HepG2 (cell line): ENCODE data around the gene DHRS11. TPM values are rescaled to one million over a fixed set of nuclear protein-coding genes. Genes with fewer than 3 reads are reported as not detected.
A peak's percentile ranks its signal among the peaks of the same experiment; 100 is the strongest.

Source experiments
- AHR ChIP-seq: IDR thresholded peaks from 2 replicates; pipeline ENCODE4 v1.6.1; 2018; ENCODE audit warnings: missing genetic modification reagents, missing compliant biosample characterization
- HMG20A ChIP-seq: IDR thresholded peaks from 2 replicates; pipeline ENCODE4 v1.6.1; 2016; ENCODE audit warnings: borderline replicate concordance
- HOXD1 ChIP-seq: sonication (generic); formaldehyde crosslinking; IDR thresholded peaks from 2 replicates; pipeline ENCODE4 v1.5.0; 2020; ENCODE audit warnings: missing genetic modification reagents
- IRX3 ChIP-seq: sonication (generic); formaldehyde crosslinking; IDR thresholded peaks from 2 replicates; pipeline ENCODE4 v1.8.1; 2023; ENCODE audit warnings: mild to moderate bottlenecking, low read depth, missing genetic modification reagents, borderline replicate concordance
- MAFK ChIP-seq, 2 experiments: IDR thresholded peaks in 1 of 2; conservative IDR thresholded peaks in 1 of 2; 2 replicates each; pipeline ENCODE4 v1.6.1; 2011; ENCODE audit warnings: improper control_type of control experiment in 2 of 2, low read length in 2 of 2
- MEIS2 ChIP-seq: sonication (generic); formaldehyde crosslinking; IDR thresholded peaks from 2 replicates; pipeline ENCODE4 v1.9.0; 2021; ENCODE audit warnings: mild to moderate bottlenecking, missing genetic modification reagents
- MTF2 ChIP-seq: sonication (generic); formaldehyde crosslinking; IDR thresholded peaks from 2 replicates; pipeline ENCODE4 v1.5.0; 2020; ENCODE audit warnings: missing genetic modification reagents, borderline replicate concordance
- NFKB2 ChIP-seq: sonication (generic); formaldehyde crosslinking; IDR thresholded peaks from 2 replicates; pipeline ENCODE4 v1.4.0; 2020; ENCODE audit warnings: missing genetic modification reagents, borderline replicate concordance
- NR2C2 ChIP-seq: sonication (generic); formaldehyde crosslinking; IDR thresholded peaks from 2 replicates; pipeline ENCODE4 v1.4.0; 2020; ENCODE audit warnings: missing genetic modification reagents, mild to moderate bottlenecking, moderate library complexity, borderline replicate concordance
- PCBP1 ChIP-seq: fragments of 200-400 bp; formaldehyde crosslinking; IDR thresholded peaks from 2 replicates; pipeline ENCODE4 v1.6.1; 2017; ENCODE audit warnings: mild to moderate bottlenecking, low read depth, low read length, borderline replicate concordance
- PHF8 ChIP-seq: sonication (generic); formaldehyde crosslinking; IDR thresholded peaks from 2 replicates; pipeline ENCODE4 v1.5.0; 2020; ENCODE audit warnings: missing genetic modification reagents
- REL ChIP-seq: sonication (generic); formaldehyde crosslinking; conservative IDR thresholded peaks from 2 replicates; pipeline ENCODE4 v1.8.0; 2022; ENCODE audit warnings: mild to moderate bottlenecking, missing genetic modification reagents, moderate library complexity
- RFX1 ChIP-seq: fragments of 450-650 bp; IDR thresholded peaks from 2 replicates; pipeline ENCODE4 v1.6.1; 2017
- SMYD3 ChIP-seq: sonication (generic); formaldehyde crosslinking; IDR thresholded peaks from 2 replicates; pipeline ENCODE4 v1.8.1; 2023; ENCODE audit warnings: mild to moderate bottlenecking, missing genetic modification reagents
- U2AF2 ChIP-seq: fragments of 200-400 bp; formaldehyde crosslinking; IDR thresholded peaks from 2 replicates; pipeline ENCODE4 v1.6.1; 2017; ENCODE audit warnings: low read depth, mild to moderate bottlenecking, low read length
- ZNF251 ChIP-seq: sonication (generic); formaldehyde crosslinking; IDR thresholded peaks from 2 replicates; pipeline ENCODE4 v1.9.0; 2021; ENCODE audit warnings: mild to moderate bottlenecking, missing genetic modification reagents
- ZNF343 ChIP-seq: sonication (generic); formaldehyde crosslinking; IDR thresholded peaks from 2 replicates; pipeline ENCODE4 v1.4.0; 2020; ENCODE audit warnings: mild to moderate bottlenecking, missing genetic modification reagents
- ZNF484 ChIP-seq: sonication (generic); formaldehyde crosslinking; IDR thresholded peaks from 2 replicates; pipeline ENCODE4 v1.5.1; 2020; ENCODE audit warnings: mild to moderate bottlenecking, low read depth, missing genetic modification reagents, borderline replicate concordance
- ZNF501 ChIP-seq: sonication (generic); formaldehyde crosslinking; IDR thresholded peaks from 2 replicates; pipeline ENCODE4 v1.5.1; 2020; ENCODE audit warnings: mild to moderate bottlenecking, moderate library complexity, missing genetic modification reagents
- ZNF564 ChIP-seq: sonication (generic); formaldehyde crosslinking; IDR thresholded peaks from 2 replicates; pipeline ENCODE4 v1.8.1; 2023; ENCODE audit warnings: mild to moderate bottlenecking, missing genetic modification reagents
- ZNF672 ChIP-seq: sonication (generic); formaldehyde crosslinking; IDR thresholded peaks from 2 replicates; pipeline ENCODE4 v1.8.1; 2022; ENCODE audit warnings: missing genetic modification reagents
- polyA plus RNA-seq, 8 experiments: library from polyadenylated mRNA; depleted of rRNA in 3 of 8; stranded (reverse) in 7 of 8; unstranded in 1 of 8; fragments of >200 nt; fragmentation: Illumina TruSeq in 4 of 8; extraction: Trizol in 4 of 8; gene quantifications; 2 replicates each; pipeline versions ENCODE4 v1.2.1 to v1.2.3, GENCODE V29; 2011 to 2016; ENCODE audit warnings: low read depth in 4 of 8, missing spikeins in 1 of 8, mixed read lengths in 1 of 8; ENCODE audit not compliant: insufficient read depth in 1 of 8
- total RNA-seq, 5 experiments: library from RNA; depleted of rRNA; stranded (reverse); fragments of >200 nt; fragmentation: Illumina TruSeq; extraction: Trizol; gene quantifications; 2 replicates each; pipeline ENCODE4 v1.2.3, GENCODE V29; 2016; ENCODE audit warnings: low read depth in 1 of 5
- TF ChIP-seq, protein P1 (sequence below): sonication (generic); formaldehyde crosslinking; IDR thresholded peaks from 2 replicates; pipeline ENCODE4 v1.5.0; 2020; ENCODE audit warnings: missing genetic modification reagents
- TF ChIP-seq, protein P2 (sequence below), 2 experiments: fragments of 450-650 bp in 1 of 2; sonication (generic) in 1 of 2; formaldehyde crosslinking; IDR thresholded peaks; 2 replicates each; pipeline versions ENCODE4 v1.5.0 to v1.8.0; 2020 to 2022; ENCODE audit warnings: mild to moderate bottlenecking in 1 of 2, missing genetic modification reagents in 1 of 2
- TF ChIP-seq, protein P3 (sequence below): sonication (generic); formaldehyde crosslinking; IDR thresholded peaks from 2 replicates; pipeline ENCODE4 v1.5.0; 2020; ENCODE audit warnings: mild to moderate bottlenecking, missing genetic modification reagents, moderate library complexity
- TF ChIP-seq, protein P4 (sequence below): sonication (generic); formaldehyde crosslinking; IDR thresholded peaks from 2 replicates; pipeline ENCODE4 v1.4.0; 2020; ENCODE audit warnings: missing genetic modification reagents

The DHRS11 gene
- total and polyA plus RNA-seq, 2 of the 13 experiments (the other 11 are each of a cell fraction or from before 2014, with no cell fraction given), result 28.4 to 41.9 TPM

DNA sequence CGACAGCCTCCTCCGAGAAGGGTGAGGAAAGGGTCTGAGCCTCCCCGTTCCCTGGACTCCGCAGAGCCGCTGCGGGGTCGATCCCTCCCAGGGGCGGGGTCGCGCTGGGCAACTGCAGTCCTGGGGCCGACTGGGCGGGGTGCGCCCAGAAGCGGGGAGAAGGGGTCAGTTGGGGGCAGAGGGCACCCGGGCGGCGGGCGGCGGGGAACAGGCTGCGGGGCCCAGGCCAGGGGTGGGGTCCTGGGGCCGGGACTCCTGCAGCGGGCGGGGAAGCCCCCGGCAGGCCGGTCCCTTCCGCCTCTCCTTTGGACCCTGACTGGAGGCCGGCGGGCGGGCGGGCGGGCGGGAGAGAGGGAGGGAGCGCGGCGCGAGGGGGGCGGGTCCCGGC, 46.6 kb upstream of the DHRS11 start (continued):
- TF ChIP-seq MEIS2 (CRISPR knock-in tag) (peak; percentile 58; the same call in 1 of the 2 replicates), RFX1 (no peak), MTF2 (no peak), PCBP1 (no peak), ZNF501 (CRISPR knock-in tag) (no peak; the same call in 1 of the 2 replicates), ZNF343 (CRISPR knock-in tag) (no peak; the same call in 1 of the 2 replicates), ZNF672 (CRISPR knock-in tag) (0 out of 2 replicates have a peak, but pooled peaks have one; percentile 38), ZNF484 (CRISPR knock-in tag) (no peak), AHR (CRISPR knock-in tag) (no peak), NFKB2 (CRISPR knock-in tag) (no peak), PHF8 (CRISPR knock-in tag) (no peak), ZNF251 (CRISPR knock-in tag) (no peak), NR2C2 (CRISPR knock-in tag) (no peak), HOXD1 (CRISPR knock-in tag) (peak; percentile 23; the same call in 1 of the 2 replicates), REL (CRISPR knock-in tag) (no peak), SMYD3 (0 out of 2 replicates have a peak, but pooled peaks have one; percentile 29), MAFK (conservative IDR thresholded peaks at IDR 0.05 in 1 of 2, IDR thresholded peaks at IDR 0.05 in 1 of 2; ENCODE audit: low read length in 2 of 2) (no peak), U2AF2 (no peak), ZNF564 (CRISPR knock-in tag) (no peak), HMG20A (CRISPR knock-in tag) (no peak), IRX3 (CRISPR knock-in tag) (no peak)
- TF ChIP-seq, protein P1, sequence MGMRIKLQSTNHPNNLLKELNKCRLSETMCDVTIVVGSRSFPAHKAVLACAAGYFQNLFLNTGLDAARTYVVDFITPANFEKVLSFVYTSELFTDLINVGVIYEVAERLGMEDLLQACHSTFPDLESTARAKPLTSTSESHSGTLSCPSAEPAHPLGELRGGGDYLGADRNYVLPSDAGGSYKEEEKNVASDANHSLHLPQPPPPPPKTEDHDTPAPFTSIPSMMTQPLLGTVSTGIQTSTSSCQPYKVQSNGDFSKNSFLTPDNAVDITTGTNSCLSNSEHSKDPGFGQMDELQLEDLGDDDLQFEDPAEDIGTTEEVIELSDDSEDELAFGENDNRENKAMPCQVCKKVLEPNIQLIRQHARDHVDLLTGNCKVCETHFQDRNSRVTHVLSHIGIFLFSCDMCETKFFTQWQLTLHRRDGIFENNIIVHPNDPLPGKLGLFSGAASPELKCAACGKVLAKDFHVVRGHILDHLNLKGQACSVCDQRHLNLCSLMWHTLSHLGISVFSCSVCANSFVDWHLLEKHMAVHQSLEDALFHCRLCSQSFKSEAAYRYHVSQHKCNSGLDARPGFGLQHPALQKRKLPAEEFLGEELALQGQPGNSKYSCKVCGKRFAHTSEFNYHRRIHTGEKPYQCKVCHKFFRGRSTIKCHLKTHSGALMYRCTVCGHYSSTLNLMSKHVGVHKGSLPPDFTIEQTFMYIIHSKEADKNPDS (CRISPR knock-in tag), result no peak
- TF ChIP-seq, protein P2, sequence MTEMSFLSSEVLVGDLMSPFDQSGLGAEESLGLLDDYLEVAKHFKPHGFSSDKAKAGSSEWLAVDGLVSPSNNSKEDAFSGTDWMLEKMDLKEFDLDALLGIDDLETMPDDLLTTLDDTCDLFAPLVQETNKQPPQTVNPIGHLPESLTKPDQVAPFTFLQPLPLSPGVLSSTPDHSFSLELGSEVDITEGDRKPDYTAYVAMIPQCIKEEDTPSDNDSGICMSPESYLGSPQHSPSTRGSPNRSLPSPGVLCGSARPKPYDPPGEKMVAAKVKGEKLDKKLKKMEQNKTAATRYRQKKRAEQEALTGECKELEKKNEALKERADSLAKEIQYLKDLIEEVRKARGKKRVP (CRISPR knock-in tag; IDR thresholded peaks at IDR 0.05), result peak in 1 of 2 experiments; percentile 10; a peak in 1 of 4 replicates
- TF ChIP-seq, protein P3, sequence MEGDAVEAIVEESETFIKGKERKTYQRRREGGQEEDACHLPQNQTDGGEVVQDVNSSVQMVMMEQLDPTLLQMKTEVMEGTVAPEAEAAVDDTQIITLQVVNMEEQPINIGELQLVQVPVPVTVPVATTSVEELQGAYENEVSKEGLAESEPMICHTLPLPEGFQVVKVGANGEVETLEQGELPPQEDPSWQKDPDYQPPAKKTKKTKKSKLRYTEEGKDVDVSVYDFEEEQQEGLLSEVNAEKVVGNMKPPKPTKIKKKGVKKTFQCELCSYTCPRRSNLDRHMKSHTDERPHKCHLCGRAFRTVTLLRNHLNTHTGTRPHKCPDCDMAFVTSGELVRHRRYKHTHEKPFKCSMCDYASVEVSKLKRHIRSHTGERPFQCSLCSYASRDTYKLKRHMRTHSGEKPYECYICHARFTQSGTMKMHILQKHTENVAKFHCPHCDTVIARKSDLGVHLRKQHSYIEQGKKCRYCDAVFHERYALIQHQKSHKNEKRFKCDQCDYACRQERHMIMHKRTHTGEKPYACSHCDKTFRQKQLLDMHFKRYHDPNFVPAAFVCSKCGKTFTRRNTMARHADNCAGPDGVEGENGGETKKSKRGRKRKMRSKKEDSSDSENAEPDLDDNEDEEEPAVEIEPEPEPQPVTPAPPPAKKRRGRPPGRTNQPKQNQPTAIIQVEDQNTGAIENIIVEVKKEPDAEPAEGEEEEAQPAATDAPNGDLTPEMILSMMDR (CRISPR knock-in tag), result no peak
- TF ChIP-seq, protein P4, sequence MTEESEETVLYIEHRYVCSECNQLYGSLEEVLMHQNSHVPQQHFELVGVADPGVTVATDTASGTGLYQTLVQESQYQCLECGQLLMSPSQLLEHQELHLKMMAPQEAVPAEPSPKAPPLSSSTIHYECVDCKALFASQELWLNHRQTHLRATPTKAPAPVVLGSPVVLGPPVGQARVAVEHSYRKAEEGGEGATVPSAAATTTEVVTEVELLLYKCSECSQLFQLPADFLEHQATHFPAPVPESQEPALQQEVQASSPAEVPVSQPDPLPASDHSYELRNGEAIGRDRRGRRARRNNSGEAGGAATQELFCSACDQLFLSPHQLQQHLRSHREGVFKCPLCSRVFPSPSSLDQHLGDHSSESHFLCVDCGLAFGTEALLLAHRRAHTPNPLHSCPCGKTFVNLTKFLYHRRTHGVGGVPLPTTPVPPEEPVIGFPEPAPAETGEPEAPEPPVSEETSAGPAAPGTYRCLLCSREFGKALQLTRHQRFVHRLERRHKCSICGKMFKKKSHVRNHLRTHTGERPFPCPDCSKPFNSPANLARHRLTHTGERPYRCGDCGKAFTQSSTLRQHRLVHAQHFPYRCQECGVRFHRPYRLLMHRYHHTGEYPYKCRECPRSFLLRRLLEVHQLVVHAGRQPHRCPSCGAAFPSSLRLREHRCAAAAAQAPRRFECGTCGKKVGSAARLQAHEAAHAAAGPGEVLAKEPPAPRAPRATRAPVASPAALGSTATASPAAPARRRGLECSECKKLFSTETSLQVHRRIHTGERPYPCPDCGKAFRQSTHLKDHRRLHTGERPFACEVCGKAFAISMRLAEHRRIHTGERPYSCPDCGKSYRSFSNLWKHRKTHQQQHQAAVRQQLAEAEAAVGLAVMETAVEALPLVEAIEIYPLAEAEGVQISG, result no peak
